ENCODE data around the gene SLC25A26.

Gene SLC25A26

DNA sequence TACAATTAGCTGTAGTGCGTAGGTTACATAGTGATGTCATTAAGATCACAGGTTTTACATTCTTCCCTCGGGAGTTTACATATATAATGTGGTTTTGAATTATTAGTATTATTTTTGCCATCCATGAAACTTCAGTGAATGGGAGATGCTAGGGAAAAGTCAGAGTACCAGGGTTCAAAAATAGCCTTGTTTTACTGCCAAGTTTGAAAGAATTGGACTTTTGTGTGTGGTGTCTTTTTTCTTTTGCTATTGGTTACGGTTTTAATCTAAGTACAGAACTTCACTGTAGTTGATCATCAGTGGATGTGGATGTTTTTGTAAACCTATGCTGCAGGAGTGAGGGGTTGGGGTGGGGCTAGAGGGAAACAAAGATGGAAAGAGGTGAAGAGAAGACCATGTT is 20.7 kb downstream of the SLC25A26 start:
- DNase-seq (ENCODE audit: low read depth, low spot score), result no peak
- CTCF ChIA-PET, result interaction anchor here (1.3 kb wide), 1 partner anchor 13 kb away, joined by 4 read pairs; no protein-coding TSS in a partner anchor
- H3K4me3 ChIP-seq (ENCODE audit: low read depth, low read length), result no peak overlapping the region
- POLR2A ChIA-PET, result no interaction called here
- TF ChIP-seq, protein P1, sequence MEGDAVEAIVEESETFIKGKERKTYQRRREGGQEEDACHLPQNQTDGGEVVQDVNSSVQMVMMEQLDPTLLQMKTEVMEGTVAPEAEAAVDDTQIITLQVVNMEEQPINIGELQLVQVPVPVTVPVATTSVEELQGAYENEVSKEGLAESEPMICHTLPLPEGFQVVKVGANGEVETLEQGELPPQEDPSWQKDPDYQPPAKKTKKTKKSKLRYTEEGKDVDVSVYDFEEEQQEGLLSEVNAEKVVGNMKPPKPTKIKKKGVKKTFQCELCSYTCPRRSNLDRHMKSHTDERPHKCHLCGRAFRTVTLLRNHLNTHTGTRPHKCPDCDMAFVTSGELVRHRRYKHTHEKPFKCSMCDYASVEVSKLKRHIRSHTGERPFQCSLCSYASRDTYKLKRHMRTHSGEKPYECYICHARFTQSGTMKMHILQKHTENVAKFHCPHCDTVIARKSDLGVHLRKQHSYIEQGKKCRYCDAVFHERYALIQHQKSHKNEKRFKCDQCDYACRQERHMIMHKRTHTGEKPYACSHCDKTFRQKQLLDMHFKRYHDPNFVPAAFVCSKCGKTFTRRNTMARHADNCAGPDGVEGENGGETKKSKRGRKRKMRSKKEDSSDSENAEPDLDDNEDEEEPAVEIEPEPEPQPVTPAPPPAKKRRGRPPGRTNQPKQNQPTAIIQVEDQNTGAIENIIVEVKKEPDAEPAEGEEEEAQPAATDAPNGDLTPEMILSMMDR (IDR thresholded peaks at IDR 0.05; ENCODE audit: insufficient read depth, low read length, missing control alignments), result no peak

DNA sequence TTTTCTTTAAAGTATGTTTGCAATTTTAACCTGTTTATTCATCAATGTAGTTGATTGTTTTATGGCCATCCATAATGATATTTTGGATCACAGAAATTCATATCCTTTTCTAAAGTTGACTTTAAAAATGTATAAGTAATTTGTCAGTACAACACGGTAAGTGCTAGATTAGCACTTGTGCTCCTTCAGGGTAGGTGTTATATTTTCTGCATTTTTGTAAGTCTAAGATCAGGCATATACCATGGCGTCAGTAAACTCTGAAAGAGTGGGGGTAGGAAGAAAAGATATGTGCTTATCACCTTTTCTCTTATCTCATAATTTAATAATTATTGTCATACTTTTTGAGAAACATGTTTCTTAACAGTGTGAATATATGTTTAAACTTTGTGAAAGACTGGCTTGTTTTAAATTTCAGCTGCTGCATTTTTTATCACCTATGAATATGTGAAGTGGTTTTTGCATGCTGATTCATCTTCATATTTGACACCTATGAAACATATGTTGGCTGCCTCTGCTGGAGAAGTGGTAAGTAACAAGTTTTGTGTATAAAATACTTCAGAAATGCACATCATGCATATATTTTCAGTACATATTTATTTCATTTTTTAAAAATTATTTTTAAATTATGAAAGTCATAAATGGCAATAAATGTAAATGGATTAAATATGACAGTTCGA is 22.1 kb downstream of the SLC25A26 start:
- CTCF ChIA-PET, result interaction anchor here (1.2 to 1.5 kb wide), 2 partner anchors 28 to 580 kb away, joined by 4 read pairs; no protein-coding TSS in a partner anchor
- TF ChIP-seq, protein P1 (IDR thresholded peaks at IDR 0.05; ENCODE audit: insufficient read depth, low read length, missing control alignments), result no peak
- no peak overlapping the region for H3K4me3 ChIP-seq (ENCODE audit: low read depth, low read length)
- POLR2A ChIA-PET, result no interaction called here
- no peak for DNase-seq (ENCODE audit: low read depth, low spot score)

DNA sequence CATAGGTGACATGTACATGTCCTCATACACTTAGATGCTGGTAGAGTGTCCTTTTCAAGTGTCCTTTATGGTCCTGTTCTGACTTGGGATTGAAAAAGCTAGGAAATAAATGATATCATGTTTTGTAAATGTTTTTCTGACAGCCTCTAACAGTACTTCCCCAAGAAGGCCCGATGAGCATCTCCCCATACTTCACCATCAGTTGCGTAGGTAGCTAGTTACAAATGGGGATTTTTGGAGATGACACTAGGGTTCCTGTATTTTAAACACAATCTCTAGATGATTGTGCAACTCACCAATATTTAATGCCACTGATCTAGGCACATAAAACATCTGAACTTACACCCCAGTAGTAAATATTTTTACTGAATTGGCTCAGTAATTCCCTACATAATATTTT is 27.8 kb downstream of the SLC25A26 start:
- H3K4me3 ChIP-seq (ENCODE audit: low read depth, low read length), result no peak overlapping the region
- TF ChIP-seq, protein P1 (IDR thresholded peaks at IDR 0.05; ENCODE audit: insufficient read depth, low read length, missing control alignments), result no peak
- ChIA-PET POLR2A (no interaction called here), CTCF (interaction anchor here (0.5 to 10.3 kb wide), 5 partner anchors 13 to 640 kb away, joined by 3 to 223 read pairs (median 4); no protein-coding TSS in a partner anchor)
- DNase-seq (ENCODE audit: low read depth, low spot score), result no peak

GRCh38 chr3:66253790-66254620 is 33.2 kb downstream of the SLC25A26 start:
- H3K4me3 ChIP-seq (ENCODE audit: low read depth, low read length), result no peak overlapping the region
- TF ChIP-seq, protein P1 (IDR thresholded peaks at IDR 0.05; ENCODE audit: insufficient read depth, low read length, missing control alignments), result peak; percentile 43
- CTCF ChIA-PET, result interaction anchor here (0.7 to 10.3 kb wide), 37 partner anchors 8 to 1352 kb away, joined by 3 to 223 read pairs (median 5); partner anchors contain the start of gene KBTBD8
- POLR2A ChIA-PET, result interaction anchor here (0.6 kb wide), 1 partner anchor 341 kb away, joined by 3 read pairs; no protein-coding TSS in a partner anchor
- DNase-seq (ENCODE audit: low read depth, low spot score), result no peak

GRCh38 chr3:66255865-66256264 is 35.1 kb downstream of the SLC25A26 start:
- CTCF ChIA-PET, result interaction anchor here (0.6 to 10.3 kb wide), 7 partner anchors 15 to 816 kb away, joined by 3 to 223 read pairs (median 5); no protein-coding TSS in a partner anchor
- TF ChIP-seq, protein P1 (IDR thresholded peaks at IDR 0.05; ENCODE audit: insufficient read depth, low read length, missing control alignments), result no peak
- DNase-seq (ENCODE audit: low read depth, low spot score), result no peak
- no peak overlapping the region for H3K4me3 ChIP-seq (ENCODE audit: low read depth, low read length)
- POLR2A ChIA-PET, result no interaction called here

GRCh38 chr3:66256806-66257205 is 36.0 kb downstream of the SLC25A26 start:
- no peak for DNase-seq (ENCODE audit: low read depth, low spot score)
- no peak overlapping the region for H3K4me3 ChIP-seq (ENCODE audit: low read depth, low read length)
- TF ChIP-seq, protein P1 (IDR thresholded peaks at IDR 0.05; ENCODE audit: insufficient read depth, low read length, missing control alignments), result no peak
- ChIA-PET CTCF (interaction anchor here (1.4 to 10.3 kb wide), 3 partner anchors 14 to 676 kb away, joined by 4 to 223 read pairs (median 5); no protein-coding TSS in a partner anchor), POLR2A (no interaction called here)
